C4-2B (cell line): ENCODE results near the gene SLC13A1.

ENCODE experiments used
- H3K27ac ChIP-seq: fragments of 450-650 bp; 2 replicates; pipeline ENCODE4 v1.5.1; 2017
- CTCF ChIP-seq: fragments of 450-650 bp; conservative IDR thresholded peaks from 2 replicates; pipeline ENCODE4 v1.5.1; 2017; ENCODE audit warnings: mild to moderate bottlenecking
- ZFX ChIP-seq: fragments of 450-650 bp; IDR thresholded peaks from 2 replicates; pipeline ENCODE4 v1.6.1; 2017

SLC13A1 gene

DNA sequence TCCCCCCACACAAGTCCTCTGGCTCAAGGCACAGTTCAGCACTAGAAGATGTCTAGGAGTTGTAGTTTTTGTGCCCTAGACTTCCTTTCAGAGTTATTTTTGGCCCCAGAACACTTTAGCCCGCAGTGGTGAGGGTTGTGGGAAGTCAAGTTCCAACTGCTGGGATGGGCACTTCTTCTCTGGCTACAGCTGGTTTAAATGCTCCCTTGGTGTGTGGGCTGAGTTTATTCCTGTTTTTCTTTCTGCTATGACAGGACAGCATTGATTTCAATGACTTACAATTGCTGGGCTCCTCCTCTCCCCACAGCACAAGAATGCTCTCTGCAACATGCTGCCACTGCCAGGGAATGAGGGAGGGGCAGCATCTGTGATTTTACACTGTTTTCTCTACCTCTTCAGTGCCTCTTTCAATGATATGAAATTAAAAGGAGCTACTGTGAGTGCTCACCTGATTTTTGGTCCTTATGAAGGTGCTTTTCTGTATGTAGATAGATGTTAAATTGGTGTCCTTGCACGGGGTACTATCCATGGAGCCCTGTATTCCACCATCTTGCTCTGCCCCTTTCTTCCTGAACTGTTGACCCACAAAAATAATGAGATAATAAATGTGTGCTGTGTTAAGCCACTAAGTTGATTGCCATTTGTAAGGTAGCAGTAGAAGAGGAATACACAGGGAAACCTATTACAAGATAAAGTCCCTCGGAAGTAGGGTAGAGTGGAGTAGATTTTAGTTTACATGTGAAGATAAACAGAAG, 56.3 kb downstream of the SLC13A1 start:
- H3K27ac ChIP-seq = no peak overlapping the region

DNA sequence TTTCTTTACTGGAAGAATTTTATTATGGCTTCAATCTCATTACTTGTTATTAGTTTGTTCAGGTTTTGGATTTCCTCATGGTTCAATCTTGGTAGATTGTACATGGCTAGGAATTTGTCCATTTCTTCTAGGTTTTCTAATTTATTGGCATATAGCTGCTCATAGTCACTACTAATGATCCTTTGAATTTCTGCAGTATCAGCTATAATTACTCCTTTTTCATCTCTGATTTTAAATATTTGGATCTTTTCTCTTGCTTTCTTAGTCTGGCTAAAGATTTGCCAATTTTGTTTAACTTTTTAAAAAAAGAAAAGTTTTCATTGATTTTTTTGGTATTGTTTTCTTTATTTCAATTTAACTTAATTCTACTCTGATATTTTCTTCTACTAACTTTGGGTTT, 59.2 kb downstream of the SLC13A1 start:
- TF ChIP-seq CTCF = no peak
- no peak for TF ChIP-seq ZFX
- no peak overlapping the region for H3K27ac ChIP-seq

More for the DNA sequence above, 56.3 kb downstream of the SLC13A1 start:
- TF ChIP-seq ZFX (no peak), CTCF (no peak)

- no peak for TF ChIP-seq CTCF
- TF ChIP-seq ZFX = no peak
- H3K27ac ChIP-seq = no peak overlapping the region
Measured at GRCh38 chr7:123135960-123136359, 63.8 kb downstream of the SLC13A1 start.

GRCh38 chr7:123133924-123134323, 65.8 kb downstream of the SLC13A1 start:
- H3K27ac ChIP-seq = no peak overlapping the region
- no peak for TF ChIP-seq CTCF
- no peak for TF ChIP-seq ZFX

GRCh38 chr7:123131961-123132360, 67.8 kb downstream of the SLC13A1 start:
- TF ChIP-seq CTCF (no peak), ZFX (no peak)
- H3K27ac ChIP-seq = no peak overlapping the region

DNA sequence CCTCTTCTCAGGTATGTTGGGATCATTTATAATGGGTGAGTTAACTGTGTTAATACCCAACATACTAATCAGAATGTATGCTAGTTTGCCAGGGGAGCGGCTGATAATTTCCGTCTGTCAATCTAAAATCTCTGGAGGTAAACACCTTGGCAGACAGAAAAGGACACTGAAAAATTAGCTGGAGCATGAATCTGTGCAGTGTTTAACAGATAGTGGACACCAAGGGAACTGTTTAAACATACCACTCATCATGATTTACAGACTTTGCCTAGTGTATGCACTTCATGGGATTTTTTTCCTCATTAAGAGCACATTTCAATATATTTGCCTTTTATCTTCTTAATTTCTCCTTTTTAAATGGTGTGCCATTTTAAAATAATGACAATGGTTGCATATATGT, 68.2 kb downstream of the SLC13A1 start:
- no peak overlapping the region for H3K27ac ChIP-seq
- no peak for TF ChIP-seq ZFX
- no peak for TF ChIP-seq CTCF

DNA sequence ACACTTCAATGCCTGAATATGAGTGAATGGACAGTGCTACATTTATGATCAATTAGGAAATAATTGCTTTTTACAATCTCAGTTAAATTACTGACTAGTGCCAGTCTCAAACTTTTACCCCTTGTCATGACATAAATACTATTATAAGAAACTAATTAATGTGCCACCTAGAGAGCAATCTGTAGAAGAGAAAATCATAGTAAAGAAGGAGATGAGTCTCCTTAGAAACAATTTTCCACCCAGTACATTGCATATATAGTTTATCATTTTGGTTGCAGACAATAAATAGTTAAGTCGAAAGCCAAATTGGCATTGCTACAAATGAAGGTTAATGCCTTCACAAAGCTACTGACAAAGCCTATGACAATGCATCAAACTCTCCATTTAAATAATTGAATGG, 68.6 kb downstream of the SLC13A1 start:
- H3K27ac ChIP-seq = no peak overlapping the region

More for the DNA sequence above, 68.6 kb downstream of the SLC13A1 start:
- TF ChIP-seq CTCF (peak; percentile 49), ZFX (no peak)
